ENCODE data around the gene REXO2. TPM values are rescaled to one million over a fixed set of nuclear protein-coding genes. Genes with fewer than 3 reads are reported as not detected.

Gene REXO2
- total and polyA plus RNA-seq, 2 of the 8 experiments (the other 6 are each of a cell fraction or from before 2014, with no cell fraction given): 111 to 114 TPM

DNA sequence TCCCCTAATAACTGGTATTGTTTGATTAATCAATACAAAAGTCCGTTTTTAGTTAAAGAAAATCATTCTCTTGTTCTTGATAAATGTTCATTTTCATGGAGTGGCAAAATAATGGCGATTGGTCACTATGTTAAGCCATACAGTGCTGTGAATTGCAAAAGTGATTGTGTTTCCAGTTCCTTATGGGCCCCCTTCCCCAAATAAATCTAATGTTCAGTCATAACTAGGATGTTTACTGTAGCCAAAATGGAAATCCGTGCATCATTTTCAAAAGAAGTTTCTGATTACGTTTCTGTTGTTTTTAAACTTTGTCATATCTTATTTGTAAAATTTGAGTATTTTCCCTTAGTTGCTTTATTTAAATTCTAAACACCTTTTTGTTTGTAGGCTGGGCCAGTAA is 38.0 kb upstream of the REXO2 start:
- DNase-seq (ENCODE audit: low read depth in 1 of 2, low spot score in 2 of 2) (no peak), FAIRE-seq (no peak)
- Histone ChIP-seq H2BK12ac (ENCODE audit: low read depth, low read length) (no peak overlapping the region), H3K23me2 (ENCODE audit: low read depth, low read length) (peaks cover 8% of the 10 kb centered on the region; the same call in 1 of the 2 replicates), H3K79me2 (ENCODE audit: control insufficient read depth in 1 of 2, insufficient read depth in 2 of 2, low read length in 2 of 2) (peaks cover 0 to 66% of the 10 kb centered on the region in 2 experiments; a peak in 3 of 4 replicates), H4K20me1 (replicated peaks in 1 of 2; ENCODE audit: control insufficient read depth in 1 of 2, insufficient read depth in 2 of 2, low read length in 2 of 2) (peaks cover 0 to 2% of the 10 kb centered on the region in 2 experiments), H2AFZ (ENCODE audit: low read length) (no peak overlapping the region), H3K4me1 (replicated peaks in 1 of 4; ENCODE audit: control insufficient read depth in 3 of 4, insufficient read depth in 4 of 4, low read length in 3 of 4) (no peaks in the 10 kb centered on the region; a peak in 1 of 7 replicates), H2BK20ac (ENCODE audit: low read length) (no peak overlapping the region), H4K8ac (ENCODE audit: extremely low read depth, insufficient read depth, low read length) (no peak overlapping the region), H3K79me1 (ENCODE audit: low read depth, low read length) (no peaks in the 10 kb centered on the region), H3K14ac (ENCODE audit: insufficient read length) (no peak overlapping the region), H3K4me3 (ENCODE audit: extremely low read depth in 1 of 4, insufficient read depth in 2 of 4, low read depth in 3 of 4, low read length in 4 of 4) (peak overlapping the region; percentile 83 to 94 (median 90)), H3K56ac (replicated peaks; ENCODE audit: insufficient read length, low read depth, low read length) (no peak overlapping the region), H3K23ac (ENCODE audit: insufficient read length) (no peak overlapping the region), H2BK120ac (replicated peaks; ENCODE audit: low read depth, low read length) (no peak overlapping the region), H3K4me2 (ENCODE audit: insufficient read depth in 1 of 2, low read depth in 2 of 2, low read length in 2 of 2) (peak overlapping the region; percentile 89 to 95), H3K4ac (replicated peaks; ENCODE audit: insufficient read length, low read depth, low read length) (no peak overlapping the region), H3K27me3 (replicated peaks in 1 of 4; ENCODE audit: control insufficient read depth in 3 of 4, extremely low read depth in 1 of 4, insufficient read depth in 3 of 4, low read length in 3 of 4) (no peaks in the 10 kb centered on the region), H3K9ac (replicated peaks in 1 of 4; ENCODE audit: extremely low read depth in 1 of 4, low read depth in 3 of 4, low read length in 3 of 4) (peak overlapping the region; percentile 64 to 98 (median 90); a peak in 6 of 7 replicates), H2AK5ac (ENCODE audit: low read depth, low read length) (no peak overlapping the region), H2BK15ac (ENCODE audit: low read length) (no peak overlapping the region), H3K27ac (ENCODE audit: low read depth, low read length) (no peak overlapping the region), H4K5ac (ENCODE audit: insufficient read length, low read depth, low read length) (peak overlapping the region; percentile 69), H2BK5ac (ENCODE audit: low read depth, low read length) (no peak overlapping the region), H3K9me3 (ENCODE audit: insufficient read depth in 2 of 2, low read depth in 1 of 2, low read length in 1 of 2) (no peaks in the 10 kb centered on the region), H3K36me3 (ENCODE audit: control insufficient read depth in 2 of 4, insufficient read depth in 4 of 4, low read length in 3 of 4) (peaks cover 4 to 30% (median 12%) of the 10 kb centered on the region in 4 experiments; a peak in 7 of 8 replicates), H3K18ac (ENCODE audit: extremely low read depth, low read length) (no peak overlapping the region), H4K91ac (replicated peaks; ENCODE audit: insufficient read length, low read length) (no peak overlapping the region)
- TF ChIP-seq RNF2 (IDR thresholded peaks at IDR 0.05; ENCODE audit: borderline replicate concordance, low read depth, low read length, missing control alignments, poor library complexity, severe bottlenecking) (no peak), ZNF274 (IDR thresholded peaks at IDR 0.05; ENCODE audit: borderline replicate concordance, extremely low read depth, low read length) (no peak), SP1 (IDR thresholded peaks at IDR 0.05; ENCODE audit: low read depth, low read length) (no peak), SUZ12 (IDR thresholded peaks at IDR 0.05; ENCODE audit: low read length) (no peak), SIX5 (IDR thresholded peaks at IDR 0.05; ENCODE audit: low read depth, low read length) (no peak), SRF (IDR thresholded peaks at IDR 0.05; ENCODE audit: low read depth, low read length) (no peak), RBBP5 (IDR thresholded peaks at IDR 0.05; ENCODE audit: borderline replicate concordance, low read depth, low read length) (no peak)
- WGBS, 2 experiments (ENCODE audit: extremely low coverage in 1 of 2, insufficient coverage in 1 of 2, insufficient read length in 1 of 2, insufficient replicate concordance in 2 of 2, low coverage in 1 of 2, low lambda C conversion rate in 2 of 2, missing lambda C conversion rate in 1 of 2): 7% methylated on average over 4 of the region's 4 CpGs; no CpG with 5 or more reads in 1 of the 2 experiments
- ChIA-PET CTCF (ENCODE audit: partially characterized antibody) (no interaction called here), POLR2A (ENCODE audit: partially characterized antibody) (interaction anchor here (1.1 to 1.3 kb wide), 2 partner anchors 9 to 38 kb away, joined by 5 to 6 read pairs; partner anchors contain the start of gene REXO2)

Measured in H1 (cell line).